ENCODE results near the gene CDCA3. TPM values are rescaled to one million over a fixed set of nuclear protein-coding genes. Genes with fewer than 3 reads are reported as not detected.

The CDCA3 gene
- total RNA-seq, 4 donors from 2014 or later, result 0.73 to 1.3 (median 0.90) TPM

DNA sequence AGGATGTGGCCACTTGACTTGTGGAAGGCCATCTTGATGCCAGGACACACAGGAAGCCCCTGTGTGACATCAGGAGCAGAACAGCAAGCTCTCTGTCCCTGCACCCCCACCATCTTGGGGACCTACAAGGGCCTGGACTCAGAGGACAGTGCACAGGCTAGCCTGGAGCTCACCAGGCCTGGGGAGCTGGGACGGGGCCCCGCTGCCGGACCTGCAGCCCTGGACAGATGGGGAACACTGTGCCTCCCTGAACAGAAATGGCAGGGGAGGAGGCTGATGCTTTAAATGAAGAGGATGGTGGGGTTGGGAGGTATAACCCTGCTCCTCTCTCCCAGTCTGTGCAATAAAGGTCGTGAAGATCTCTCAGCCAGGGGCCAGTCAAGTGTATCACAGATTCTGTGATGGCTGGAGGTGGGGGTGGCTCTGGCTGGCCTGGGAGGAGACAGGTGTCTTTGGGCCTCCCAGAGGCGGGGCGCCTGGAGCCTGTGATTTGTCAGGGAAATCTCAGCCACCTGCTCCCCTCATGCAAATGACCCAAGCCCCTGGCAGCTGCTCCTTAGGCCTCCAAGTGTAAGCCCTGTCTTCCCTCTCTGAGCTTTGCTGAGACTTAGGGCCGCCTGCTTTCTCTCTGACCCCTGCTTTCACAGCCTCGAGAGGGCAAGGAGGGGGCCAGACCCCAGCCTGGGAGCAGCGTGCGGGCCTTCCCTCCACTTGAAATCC is 11.4 kb downstream of the CDCA3 start:
- Histone ChIP-seq H3K36me3 (peaks cover 5 to 10% of the 10 kb centered on the region in 2 donors), H3K4me3 (replicated peaks in 1 of 3) (no peak overlapping the region), H3K27me3 (no peaks in the 10 kb centered on the region), H3K27ac (no peak overlapping the region), H3K4me1 (peaks cover 0 to 5% of the 10 kb centered on the region in 2 donors), H3K9me3 (no peaks in the 10 kb centered on the region)
- DNase-seq, result no peak
- 76 to 81% methylated on average over 9 to 10 of the region's 10 CpGs for WGBS, 2 donors
- intact Hi-C loops (cut with DNase I), result loop anchor here (10.0 kb wide), 1 partner anchor 215 kb away; no protein-coding TSS in a partner anchor
- TF ChIP-seq POLR2A (IDR thresholded peaks at IDR 0.05), result no peak
- TF ChIP-seq, protein P1, sequence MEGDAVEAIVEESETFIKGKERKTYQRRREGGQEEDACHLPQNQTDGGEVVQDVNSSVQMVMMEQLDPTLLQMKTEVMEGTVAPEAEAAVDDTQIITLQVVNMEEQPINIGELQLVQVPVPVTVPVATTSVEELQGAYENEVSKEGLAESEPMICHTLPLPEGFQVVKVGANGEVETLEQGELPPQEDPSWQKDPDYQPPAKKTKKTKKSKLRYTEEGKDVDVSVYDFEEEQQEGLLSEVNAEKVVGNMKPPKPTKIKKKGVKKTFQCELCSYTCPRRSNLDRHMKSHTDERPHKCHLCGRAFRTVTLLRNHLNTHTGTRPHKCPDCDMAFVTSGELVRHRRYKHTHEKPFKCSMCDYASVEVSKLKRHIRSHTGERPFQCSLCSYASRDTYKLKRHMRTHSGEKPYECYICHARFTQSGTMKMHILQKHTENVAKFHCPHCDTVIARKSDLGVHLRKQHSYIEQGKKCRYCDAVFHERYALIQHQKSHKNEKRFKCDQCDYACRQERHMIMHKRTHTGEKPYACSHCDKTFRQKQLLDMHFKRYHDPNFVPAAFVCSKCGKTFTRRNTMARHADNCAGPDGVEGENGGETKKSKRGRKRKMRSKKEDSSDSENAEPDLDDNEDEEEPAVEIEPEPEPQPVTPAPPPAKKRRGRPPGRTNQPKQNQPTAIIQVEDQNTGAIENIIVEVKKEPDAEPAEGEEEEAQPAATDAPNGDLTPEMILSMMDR (IDR thresholded peaks at IDR 0.05), result no peak

DNA sequence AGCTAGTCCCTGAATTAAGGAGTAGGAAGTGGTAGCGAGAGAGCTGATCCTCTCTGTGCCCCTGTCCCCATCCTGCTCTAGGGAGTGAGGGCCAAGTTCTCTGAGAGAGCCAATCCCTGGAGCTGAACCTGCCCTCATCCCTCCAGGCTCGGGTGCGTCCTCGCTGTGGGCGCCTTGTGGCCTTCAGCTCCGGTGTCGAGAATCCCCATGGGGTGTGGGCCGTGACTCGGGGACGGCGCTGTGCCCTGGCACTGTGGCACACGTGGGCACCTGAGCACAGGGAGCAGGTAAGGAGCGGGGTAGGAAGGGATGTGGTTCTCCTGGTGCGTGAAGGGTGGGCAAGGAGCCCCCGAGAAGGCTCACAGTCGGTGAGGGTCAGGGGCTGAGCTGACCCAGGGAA is 12.2 kb downstream of the CDCA3 start:
- H3K36me3 ChIP-seq, result peaks cover 5 to 10% of the 10 kb centered on the region in 2 donors
- no peaks in the 10 kb centered on the region for H3K27me3 ChIP-seq
- no peak overlapping the region for H3K27ac ChIP-seq
- intact Hi-C loops (cut with DNase I), result loop anchor here (10.0 kb wide), 1 partner anchor 214 kb away; no protein-coding TSS in a partner anchor
- H3K9me3 ChIP-seq, result no peaks in the 10 kb centered on the region
- WGBS, 2 donors, result 92 to 95% methylated on average over 11 to 14 of the region's 16 CpGs
- peaks cover 0 to 5% of the 10 kb centered on the region in 2 donors for H3K4me1 ChIP-seq
- H3K4me3 ChIP-seq (replicated peaks in 1 of 3), result no peak overlapping the region
- TF ChIP-seq, protein P1 (IDR thresholded peaks at IDR 0.05), result no peak
- TF ChIP-seq POLR2A (IDR thresholded peaks at IDR 0.05), result no peak
- DNase-seq, result no peak

DNA sequence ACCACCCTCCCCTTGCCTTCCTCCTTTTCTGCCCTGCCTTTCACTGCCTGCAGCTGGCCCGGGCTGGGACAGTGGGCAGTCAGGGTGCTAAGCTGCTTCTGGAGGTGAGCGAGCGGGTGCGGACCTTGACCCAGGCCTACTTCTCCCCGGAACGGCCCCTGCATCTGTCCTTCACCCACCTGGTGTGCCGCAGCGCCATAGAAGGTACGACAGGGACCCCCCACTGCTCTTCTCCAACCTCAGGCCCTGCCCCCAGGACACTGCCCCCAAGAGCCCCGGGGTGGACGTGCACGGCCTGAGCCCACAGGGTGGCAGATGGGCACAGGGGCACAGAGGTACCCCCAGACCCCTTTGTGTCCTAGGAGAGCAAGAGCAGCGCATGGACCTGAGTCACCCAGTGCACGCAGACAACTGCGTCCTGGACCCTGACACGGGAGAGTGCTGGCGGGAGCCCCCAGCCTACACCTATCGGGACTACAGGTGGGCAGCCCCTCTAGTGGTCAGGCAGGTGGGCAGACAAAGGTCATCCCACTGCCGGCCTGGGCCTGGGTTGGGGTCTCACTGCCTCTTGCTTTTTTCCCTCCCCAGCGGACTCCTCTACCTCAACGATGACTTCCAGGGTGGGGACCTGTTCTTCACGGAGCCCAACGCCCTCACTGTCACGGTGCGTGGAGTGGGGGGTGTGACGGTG is 13.6 kb downstream of the CDCA3 start:
- 88 to 94% methylated on average over 9 to 24 of the region's 26 CpGs for WGBS, 2 donors
- no peaks in the 10 kb centered on the region for H3K27me3 ChIP-seq
- H3K4me3 ChIP-seq (replicated peaks in 1 of 3), result no peak overlapping the region
- no peaks in the 10 kb centered on the region for H3K9me3 ChIP-seq
- peaks cover 5 to 10% of the 10 kb centered on the region in 2 donors for H3K36me3 ChIP-seq
- DNase-seq, result no peak
- H3K27ac ChIP-seq, result no peak overlapping the region
- H3K4me1 ChIP-seq, result peaks cover 0 to 5% of the 10 kb centered on the region in 2 donors
- TF ChIP-seq, protein P1 (IDR thresholded peaks at IDR 0.05), result no peak
- no peak for TF ChIP-seq POLR2A (IDR thresholded peaks at IDR 0.05)
- intact Hi-C loops (cut with DNase I), result loop anchor here (10.0 kb wide), 1 partner anchor 213 kb away; no protein-coding TSS in a partner anchor

DNA sequence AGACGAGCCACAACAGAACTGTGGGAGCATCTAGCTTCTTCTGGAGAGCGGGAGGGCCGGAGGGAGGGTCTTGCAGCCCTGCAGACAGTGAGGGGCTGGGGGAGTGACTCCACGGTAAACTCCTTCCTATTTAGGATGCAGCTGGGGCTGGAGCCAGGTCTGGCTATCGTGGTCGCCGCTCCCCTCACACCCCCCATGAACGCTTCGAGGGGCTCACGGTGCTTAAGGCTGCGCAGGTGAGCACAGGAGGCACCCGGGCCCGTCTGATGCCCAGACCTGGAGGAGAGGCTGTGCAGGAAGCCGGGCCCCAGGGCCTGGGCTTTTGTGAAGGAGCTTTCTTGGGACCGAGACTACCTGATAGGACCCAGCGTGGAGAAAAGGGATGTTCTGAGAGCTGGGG is 14.2 kb downstream of the CDCA3 start:
- no peaks in the 10 kb centered on the region for H3K27me3 ChIP-seq
- H3K4me3 ChIP-seq (replicated peaks in 1 of 3), result no peak overlapping the region
- TF ChIP-seq, protein P1 (IDR thresholded peaks at IDR 0.05), result no peak
- no peak for TF ChIP-seq POLR2A (IDR thresholded peaks at IDR 0.05)
- intact Hi-C loops (cut with DNase I), result loop anchor here (10.0 kb wide), 1 partner anchor 212 kb away; no protein-coding TSS in a partner anchor
- peaks cover 0 to 5% of the 10 kb centered on the region in 2 donors for H3K4me1 ChIP-seq
- no peak for DNase-seq
- no peaks in the 10 kb centered on the region for H3K9me3 ChIP-seq
- peaks cover 5 to 10% of the 10 kb centered on the region in 2 donors for H3K36me3 ChIP-seq
- 91 to 95% methylated on average over 3 to 14 of the region's 16 CpGs for WGBS, 2 donors
- no peak overlapping the region for H3K27ac ChIP-seq

Measured in thyroid gland (tissue), 4 donors.